GM19328 (cell line): ENCODE results near the gene GAK.
"Not testable (repeated sequence)": the region's sequence is repeated elsewhere in the genome, so short reads cannot be mapped to it uniquely, and the experiment has no call there.

Experiments used
- ATAC-seq: cut with Tn5 transposase; IDR thresholded peaks from one replicate; pipeline ENCODE4 v1.9.1; 2021; ENCODE audit warnings: mild to moderate bottlenecking, moderate library complexity; ENCODE audit not compliant: unreplicated experiment

Gene GAK

DNA sequence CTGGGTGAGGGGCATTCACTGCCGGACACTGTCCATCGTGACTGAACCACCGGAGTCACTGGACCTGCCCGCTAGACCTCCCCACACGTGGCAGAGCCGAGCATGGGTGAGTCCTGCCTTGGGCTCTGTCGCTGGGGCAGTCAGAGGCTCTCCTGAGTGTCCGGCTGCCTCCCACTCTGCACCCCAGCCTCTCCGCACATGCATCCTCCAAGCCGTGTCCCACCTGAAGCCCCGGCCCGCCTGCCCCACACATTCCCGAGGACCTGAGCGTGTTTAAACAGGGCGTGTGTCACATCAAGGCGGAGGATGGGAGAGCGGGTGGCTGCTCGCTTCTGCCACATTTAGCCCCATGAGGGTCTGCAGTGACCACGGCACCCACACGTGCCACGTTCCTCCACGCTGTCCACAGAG, 110.9 kb downstream of the GAK start:
- ATAC-seq, result no peak

DNA sequence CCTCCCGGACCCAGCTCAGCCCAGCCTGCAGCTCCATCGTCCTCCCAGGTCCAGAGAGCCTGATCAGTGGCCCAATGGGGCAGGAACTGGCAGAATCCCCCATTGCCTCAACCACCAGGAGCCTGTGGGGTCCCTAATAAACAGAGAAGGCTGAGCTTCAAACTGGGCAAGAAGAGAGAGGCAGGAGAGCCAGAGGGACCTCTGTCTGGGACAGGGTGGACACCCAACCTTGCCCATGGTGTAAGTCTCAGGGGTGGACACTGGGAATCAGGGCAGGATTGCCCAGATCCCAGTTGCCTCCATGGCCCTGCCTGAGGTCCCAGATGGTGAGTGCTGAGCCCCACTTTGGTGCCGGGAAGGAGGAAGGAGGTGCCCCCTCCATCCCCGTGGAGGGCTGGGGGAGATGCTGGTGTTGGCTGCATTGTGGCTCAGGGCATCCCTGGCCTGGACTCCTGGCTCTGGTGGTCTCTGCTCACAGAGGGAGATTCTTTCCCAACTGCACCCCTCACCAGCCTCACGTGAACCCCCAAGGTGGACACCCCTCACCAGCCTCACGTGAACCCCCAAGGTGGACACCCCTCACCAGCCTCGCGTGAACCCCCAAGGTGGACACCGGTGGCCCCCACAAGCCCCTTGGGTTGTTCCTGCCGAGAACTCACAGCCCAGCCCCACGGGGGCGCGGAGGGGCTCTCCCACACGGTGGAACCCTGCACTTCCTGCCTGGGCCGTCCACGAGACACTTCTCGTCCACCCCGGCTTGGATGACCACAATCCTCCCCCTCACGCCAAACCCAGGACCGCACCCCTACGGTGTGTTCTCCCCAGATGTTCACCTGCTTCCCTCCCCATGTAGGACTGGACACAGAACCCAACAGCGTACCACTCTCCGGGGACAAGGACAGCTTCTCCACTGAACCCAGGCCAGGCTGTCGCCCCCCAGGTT, 111.6 kb downstream of the GAK start:
- ATAC-seq, result no peak

DNA sequence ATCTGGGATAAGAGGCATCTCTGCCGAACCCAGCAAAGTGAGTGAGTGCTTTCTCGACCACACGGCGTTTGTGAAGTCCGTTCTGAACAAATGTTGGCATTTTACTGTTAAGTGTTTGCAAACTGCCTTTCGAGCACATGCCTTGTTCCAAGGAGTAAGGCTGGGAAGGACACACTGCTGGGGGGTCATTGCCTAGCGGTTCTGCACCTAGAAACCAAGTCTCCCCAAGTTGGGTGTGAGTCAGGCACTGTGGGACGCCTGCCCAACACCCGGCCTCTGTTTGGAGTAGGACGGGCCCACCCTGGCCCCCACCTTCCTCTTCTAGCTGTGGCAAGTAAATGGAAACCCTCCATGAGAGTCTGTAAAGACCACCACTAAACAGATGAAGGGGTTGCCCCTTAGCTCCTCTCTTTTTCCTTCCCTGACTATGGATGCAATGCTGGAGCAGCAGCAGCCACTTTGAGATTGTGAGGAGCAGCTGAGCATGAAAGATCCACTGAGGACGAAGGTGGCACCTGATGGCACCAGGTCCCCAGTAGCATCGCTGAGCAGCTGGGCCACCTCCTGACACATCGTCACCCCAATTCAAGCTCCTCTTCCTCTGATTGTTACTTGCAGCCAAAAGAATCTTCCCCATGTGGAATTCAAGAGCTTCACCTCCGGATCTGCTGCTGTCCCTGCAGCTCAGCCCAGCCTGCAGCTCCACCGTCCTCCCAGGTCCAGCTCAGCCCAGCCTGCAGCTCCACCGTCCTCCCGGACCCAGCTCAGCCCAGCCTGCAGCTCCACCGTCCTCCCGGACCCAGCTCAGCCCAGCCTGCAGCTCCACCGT, 112.5 kb downstream of the GAK start:
- no peak for ATAC-seq

DNA sequence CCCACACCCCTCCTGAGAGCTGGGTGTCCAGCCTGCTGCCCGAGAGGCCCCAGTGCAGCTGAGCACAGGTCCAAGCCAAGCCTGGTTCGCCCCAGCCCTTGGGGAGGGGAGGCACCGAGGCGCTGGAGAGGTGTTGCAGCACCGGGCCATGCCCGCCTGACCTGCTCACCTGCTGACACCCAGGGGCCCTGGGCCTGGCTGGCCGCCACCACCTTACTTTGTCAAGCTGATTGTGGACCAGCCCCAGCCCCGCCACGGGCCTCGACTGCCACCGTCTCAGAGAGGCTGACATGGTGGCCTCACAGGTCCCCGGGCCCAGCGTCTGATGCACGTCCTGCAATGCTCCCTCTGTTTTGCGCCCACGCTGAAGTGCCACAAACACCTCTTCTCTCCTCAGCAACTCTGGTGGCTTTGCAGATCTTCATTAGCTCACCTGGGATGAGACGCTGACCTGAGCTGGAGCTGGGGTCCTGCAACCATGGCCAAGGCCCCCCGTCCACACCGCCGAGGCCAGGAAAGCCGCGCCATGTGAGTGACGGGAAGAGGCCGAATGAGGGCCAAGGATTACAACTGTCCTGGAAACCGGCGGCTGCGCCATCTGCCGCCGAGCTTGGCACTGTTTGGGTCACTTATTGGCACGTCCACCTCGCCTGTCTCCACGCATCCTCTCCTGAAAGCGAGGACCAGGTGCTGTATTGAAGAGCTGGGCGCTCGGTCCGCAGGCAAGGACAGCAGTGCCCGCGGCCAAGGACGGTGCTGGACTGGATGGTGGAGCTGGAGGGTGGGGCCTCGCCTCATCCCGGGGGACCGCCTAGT, 113.8 kb downstream of the GAK start:
- no peak for ATAC-seq

DNA sequence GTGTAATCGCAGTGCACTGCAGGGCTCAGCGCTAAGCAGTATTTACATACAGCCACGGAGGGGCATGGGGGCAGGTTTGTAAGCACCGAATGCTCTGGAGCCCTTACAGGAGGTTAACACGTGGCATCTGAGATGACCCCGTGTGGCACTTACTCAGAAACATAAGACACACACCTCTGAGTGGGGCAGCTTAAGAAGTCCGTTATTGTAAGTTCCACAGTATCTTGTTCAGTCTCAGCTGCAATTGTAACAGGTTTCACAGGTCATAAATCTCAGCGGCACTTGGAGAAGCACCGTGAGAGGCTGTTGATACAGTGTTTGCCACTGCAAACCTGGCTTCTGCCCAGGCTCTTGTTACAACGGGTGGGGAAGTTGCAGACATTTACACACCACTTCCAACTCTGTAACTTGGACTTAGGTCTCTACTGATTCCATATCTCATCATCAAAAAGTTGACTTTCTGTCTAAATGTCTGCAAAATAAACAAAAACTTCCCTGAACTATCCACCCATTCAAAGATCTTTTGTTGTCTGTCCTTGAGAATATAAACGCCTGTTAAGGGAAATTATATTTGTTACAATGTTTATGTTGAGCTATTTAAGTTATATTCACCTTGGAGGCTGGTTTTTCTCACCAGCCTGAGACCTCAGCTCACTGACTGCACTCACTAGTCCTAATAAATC, 116.5 kb downstream of the GAK start:
- ATAC-seq, result no peak

DNA sequence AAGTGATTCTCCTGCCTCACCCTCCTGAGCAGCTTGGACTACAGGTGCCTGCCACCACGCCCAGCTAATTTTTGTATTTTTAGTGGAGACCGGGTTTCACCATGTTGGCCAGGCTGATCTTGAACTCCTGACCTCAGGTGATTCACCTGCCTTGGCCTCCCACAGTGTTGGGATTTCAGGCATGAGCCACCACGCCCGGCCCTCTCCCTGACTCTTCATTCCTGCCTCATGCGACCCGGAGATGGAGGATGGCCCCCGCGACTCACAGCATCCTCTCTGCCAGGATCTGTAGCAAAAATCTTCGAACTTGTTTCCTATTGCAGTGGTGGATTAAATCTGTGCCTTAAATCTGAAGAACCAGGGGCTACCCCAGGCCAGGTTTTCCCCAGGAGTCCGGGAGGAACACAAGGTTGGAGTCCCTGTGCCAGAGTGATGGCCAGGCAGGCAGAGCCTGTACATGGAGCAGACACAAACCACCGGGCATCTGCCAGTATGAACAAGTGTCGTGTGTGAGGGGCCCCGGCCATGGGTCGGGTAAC, 117.7 kb downstream of the GAK start:
- ATAC-seq, result no peak

DNA sequence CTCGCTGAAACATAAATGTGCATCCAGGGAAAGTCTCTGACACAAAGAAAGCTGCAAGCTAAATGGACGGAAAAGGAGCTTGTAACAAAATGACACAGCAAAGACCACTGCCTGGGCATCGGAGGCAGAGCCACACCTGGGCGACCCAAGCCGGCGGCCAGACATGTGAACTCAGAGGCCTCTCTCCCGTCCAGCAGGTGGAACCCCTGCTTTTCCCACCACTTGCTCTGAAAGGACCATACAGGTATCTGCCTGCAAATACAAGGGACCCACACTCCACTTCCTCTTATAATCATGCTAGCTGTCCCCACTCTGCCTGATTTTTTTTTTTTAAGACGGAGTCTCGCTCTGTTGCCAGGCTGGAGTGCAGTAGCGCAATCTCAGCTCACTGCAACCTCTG, 118.2 kb downstream of the GAK start:
- no peak for ATAC-seq

DNA sequence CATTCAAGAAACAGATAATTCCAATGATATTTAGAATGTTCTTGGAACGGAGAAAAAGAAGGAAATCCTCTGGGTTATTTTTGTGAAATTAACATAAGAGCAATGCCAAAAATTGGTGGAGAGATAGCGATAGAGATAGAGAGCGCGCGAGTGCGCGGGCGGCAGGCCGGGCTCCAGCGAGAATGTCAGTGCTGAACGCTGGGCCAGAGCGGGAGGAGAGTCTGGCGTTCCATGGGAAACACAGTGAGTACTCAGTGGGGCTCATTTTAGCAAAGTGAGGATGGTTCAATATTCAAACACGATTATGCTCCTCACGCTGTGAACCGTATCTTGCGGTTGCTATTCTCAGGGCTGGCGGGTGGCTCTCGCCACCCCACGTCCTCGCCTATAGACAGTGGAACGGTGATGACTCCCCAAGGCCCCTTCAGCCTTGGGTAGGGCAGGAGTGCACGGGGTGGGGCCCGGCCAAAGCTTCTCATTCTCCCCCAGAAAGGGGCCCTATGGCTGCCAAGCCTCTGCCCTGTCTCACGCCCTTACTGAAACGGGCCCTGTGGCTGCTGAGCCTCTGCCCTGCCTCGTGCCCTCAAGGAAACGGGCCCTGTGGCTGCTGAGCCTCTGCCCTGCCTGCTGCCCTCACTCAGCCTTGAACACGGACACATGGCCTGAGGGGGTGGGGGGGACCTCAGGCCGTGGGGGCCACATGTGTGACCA, 123.1 kb downstream of the GAK start:
- no peak for ATAC-seq

DNA sequence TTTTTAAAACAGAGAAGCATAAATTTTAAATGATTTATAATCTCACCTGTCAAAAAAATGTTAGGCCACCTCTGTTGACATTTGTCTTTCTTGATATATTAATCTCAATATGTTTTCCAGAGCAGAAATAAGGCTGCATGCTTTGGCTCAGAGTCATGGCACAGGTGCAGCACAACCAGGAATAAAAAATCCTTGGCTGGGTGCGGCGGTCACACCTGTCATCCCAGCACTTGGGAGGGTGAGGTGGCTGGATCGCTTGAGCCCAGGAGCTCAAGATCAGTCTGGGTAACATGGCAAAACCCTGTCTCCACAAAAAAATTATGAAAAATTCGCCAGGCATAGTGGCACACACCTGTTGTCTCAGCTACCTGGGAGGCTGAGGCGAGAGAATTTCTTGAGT, 124.3 kb downstream of the GAK start:
- no peak for ATAC-seq

DNA sequence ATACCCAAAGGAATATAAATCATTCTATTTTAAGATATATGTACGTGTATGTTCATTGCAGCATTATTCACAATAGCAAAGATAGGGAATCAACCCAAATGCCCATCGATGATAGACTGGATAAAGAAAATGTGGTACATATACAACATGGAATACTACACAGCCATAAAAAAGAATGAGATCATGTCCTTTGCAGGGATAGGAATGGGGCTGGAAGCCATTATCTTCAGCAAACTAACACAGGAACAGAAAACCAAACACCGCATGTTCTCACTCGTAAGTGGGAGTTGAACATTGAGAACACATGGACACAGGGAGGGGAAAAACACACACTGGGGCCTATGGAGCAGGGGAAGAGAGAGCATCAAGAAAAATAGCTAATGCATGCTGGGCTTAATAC, 125.1 kb downstream of the GAK start:
- not testable (repeated sequence) for ATAC-seq

DNA sequence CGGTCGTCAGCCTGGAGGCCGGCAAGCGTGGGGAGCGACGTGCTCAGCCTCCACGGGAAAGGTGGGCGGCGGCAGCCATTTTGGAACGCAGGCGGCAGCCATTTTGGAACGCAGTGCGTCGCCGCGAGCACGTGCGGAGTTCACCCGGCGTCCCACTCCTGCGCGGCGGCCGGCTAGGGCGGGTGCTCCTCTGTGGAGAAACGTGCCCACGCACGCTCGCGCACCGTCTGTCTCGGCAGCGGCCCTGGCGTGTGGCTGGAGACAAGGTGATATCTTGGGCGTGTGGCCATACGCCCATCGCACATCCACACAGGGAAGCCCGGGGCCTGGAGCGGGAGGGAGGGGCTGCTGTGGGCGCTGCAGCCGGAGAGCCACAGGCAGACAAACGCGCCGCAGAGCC, 127.3 kb downstream of the GAK start:
- no peak for ATAC-seq

DNA sequence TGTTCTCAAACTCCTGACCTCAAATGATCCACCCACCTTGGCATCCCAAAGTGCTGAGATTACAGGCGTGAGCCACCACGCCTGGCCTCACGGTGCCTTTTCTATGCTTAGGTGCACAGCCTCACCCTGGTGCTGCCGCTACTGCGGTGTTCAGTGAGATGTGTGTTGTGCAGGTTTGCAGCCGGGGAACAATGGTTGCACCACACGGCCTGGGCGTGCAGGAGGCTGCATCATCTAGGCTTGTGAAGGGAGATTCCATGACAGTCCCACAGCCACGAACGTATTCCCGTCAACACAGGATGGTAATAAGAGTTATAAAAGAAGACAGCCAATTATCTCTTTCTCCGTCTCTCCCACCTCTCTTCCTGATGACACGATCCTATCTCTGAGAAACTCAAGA, 128.2 kb downstream of the GAK start:
- no peak for ATAC-seq

DNA sequence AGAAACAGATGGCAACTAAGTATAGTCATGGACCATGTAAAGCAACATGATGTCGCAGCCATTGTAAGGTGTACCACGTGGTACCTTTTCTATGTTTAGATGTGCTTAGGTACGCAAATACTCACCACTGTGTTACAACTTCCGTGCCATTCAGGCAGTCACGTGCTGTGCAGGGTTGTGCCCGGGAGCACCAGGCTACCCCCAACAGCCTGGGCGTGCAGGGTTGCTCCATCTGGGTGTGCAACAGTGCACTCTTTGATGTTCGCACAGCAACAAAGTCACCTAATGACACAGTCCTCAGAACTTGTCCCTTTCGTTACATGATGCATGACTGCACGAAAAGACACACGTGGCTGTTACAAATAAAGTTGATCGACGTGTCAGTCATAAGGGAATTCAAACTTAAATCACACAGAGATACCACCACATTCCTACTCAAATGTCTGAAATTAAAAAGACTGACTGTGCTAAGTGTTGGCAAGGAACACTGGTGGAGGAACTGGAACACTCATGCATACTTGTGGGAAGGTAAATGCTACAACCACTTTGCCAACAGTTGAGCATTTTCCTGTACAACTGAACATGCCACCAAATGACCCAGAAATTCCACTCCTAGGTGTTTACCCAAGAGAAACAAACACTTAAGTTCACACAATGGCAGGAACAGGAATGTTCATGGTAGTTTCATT, 130.5 kb downstream of the GAK start:
- no peak for ATAC-seq
